Pancreas (tissue), 10 donors: ENCODE data around the gene VWDE. TPM values are rescaled to one million over a fixed set of nuclear protein-coding genes. Genes with fewer than 3 reads are reported as not detected.

ENCODE experiments used
- ATAC-seq, 4 donors: fragments of 200-7000 bp; cut with Tn5 transposase; one replicate each; pipeline versions ENCODE4 v1.8.0 to v1.9.1; 2020; ENCODE audit warnings: mild to moderate bottlenecking in 4 of 4, moderate library complexity in 4 of 4
- DNase-seq, 6 donors: peaks; one replicate each; pipeline ENCODE4 v3.0.0-alpha.2; 2020
- FAIRE-seq: peaks from 2 replicates; lab custom pipeline; 2012; peaks lifted over from hg19 to GRCh38; lab: Jason Lieb, UNC
- H3K27ac ChIP-seq, 4 donors: fragments of 200-600 bp; sonication (generic); 1 replicate in 3 of 4; 2 replicates in 1 of 4; pipeline versions ENCODE4 v1.5.0 to v1.8.0; 2020
- H3K27me3 ChIP-seq, 4 donors: fragments of 200-600 bp; one replicate each; pipeline ENCODE4 v1.8.0; 2021
- H3K36me3 ChIP-seq, 3 donors: fragments of 200-600 bp; sonication (generic) in 1 of 3; one replicate each; pipeline versions ENCODE4 v1.5.0 to v1.8.0; 2020 to 2021
- H3K4me1 ChIP-seq, 3 donors: fragments of 200-600 bp; one replicate each; pipeline ENCODE4 v1.8.0; 2021
- H3K4me3 ChIP-seq, 4 donors: fragments of 200-600 bp; sonication (generic) in 2 of 4; one replicate each; pipeline versions ENCODE4 v1.5.0 to v1.8.0; 2020 to 2021
- H3K9me3 ChIP-seq, 4 donors: fragments of 200-600 bp; one replicate each; pipeline ENCODE4 v1.8.0; 2021
- WGBS, 2 donors: extraction: QIAGEN DNeasy Blood & Tissue Kit; methylation state at CpG; one replicate each; pipeline ENCODE4 v1.1.7; 2013; 5-methylcytosine and 5-hydroxymethylcytosine counted together
- intact Hi-C, 3 donors: fragments of 100-400 bp; cut with DNase I; formaldehyde crosslinking; loops; one replicate each; pipeline versions ENCODE4 v1.11.1 to v1.14.2; 2022
- polyA plus RNA-seq, 2 donors: library from polyadenylated mRNA; stranded (reverse); fragments of 200-250 nt; gene quantifications; one replicate each; pipeline ENCODE4 v1.2.3, GENCODE V29; 2013
- total RNA-seq, 6 donors: library from RNA; stranded (reverse); fragmentation: NEBNext Ultra II Directional in 4 of 6; extraction: Animal tissue kit (Norgen Biotek cat#: 25700) in 4 of 6; gene quantifications; one replicate each; pipeline versions ENCODE4 v1.2.1 to v1.2.4, GENCODE V29; 2021 to 2023
- TF ChIP-seq, protein P1 (sequence below), 4 donors: fragments of 200-600 bp; sonication (generic) in 3 of 4; IDR thresholded peaks; one replicate each; pipeline versions ENCODE4 v1.5.0 to v1.8.0; 2021; ENCODE audit warnings: antibody characterized with exemption in 4 of 4
- donor health status: healthy with polysubstance abuse.
- donor health status: DM: no; HTN: no; CAD: no; lungs with moderate emphysema.
- donor health status: DM: no; HTN: no; CAD: no.
- donor health status: control.
- donor health status: control.
- donor health status: Bipolar disorder and iron deficiency.
- donor health status: DM: yes; HTN: yes; CAD: no.
- donor health status: DM: no; HTN: no; CAD: no.
- donor health status: DM: no; HTN: no; CAD: no.
- donor health status: DM: yes; HTN: yes; CAD: no.

VWDE gene
- total and polyA plus RNA-seq, 8 donors = 0.37 to 7.9 (median 1.2) TPM

DNA sequence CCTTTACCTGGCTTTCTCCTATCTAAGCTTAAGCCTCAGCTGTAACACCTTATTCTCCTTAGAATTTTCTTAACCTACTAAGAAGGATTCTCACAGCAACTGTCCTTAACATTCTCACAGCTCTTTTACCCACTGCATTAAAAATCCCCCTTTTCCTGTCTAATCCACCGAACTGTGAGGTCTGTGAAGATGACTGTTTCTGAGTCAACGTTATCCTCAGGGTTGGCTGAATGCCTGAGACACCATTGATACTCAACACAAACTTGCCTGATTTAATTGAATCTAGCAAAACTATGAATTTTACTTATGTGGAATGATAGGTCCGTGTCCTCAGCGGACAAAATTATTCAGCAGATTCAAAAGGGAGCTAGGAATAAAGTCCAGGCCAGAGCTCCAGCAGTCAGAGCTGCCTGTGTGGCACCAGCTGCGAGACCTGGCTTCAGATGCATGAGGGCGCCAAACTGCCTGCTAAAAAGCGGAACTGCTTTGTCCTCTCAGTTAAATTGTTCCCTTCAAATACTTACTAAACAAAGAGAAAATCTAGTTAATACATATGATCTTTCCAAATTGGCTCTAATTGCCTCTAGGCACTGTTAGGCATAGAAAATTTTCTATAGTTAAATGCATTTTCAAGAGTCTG, 33.4 kb upstream of the VWDE start:
- FAIRE-seq (no peak), DNase-seq (no peak), ATAC-seq (peak in 2 of 4 donors; percentile 44 to 65)
- TF ChIP-seq, protein P1, sequence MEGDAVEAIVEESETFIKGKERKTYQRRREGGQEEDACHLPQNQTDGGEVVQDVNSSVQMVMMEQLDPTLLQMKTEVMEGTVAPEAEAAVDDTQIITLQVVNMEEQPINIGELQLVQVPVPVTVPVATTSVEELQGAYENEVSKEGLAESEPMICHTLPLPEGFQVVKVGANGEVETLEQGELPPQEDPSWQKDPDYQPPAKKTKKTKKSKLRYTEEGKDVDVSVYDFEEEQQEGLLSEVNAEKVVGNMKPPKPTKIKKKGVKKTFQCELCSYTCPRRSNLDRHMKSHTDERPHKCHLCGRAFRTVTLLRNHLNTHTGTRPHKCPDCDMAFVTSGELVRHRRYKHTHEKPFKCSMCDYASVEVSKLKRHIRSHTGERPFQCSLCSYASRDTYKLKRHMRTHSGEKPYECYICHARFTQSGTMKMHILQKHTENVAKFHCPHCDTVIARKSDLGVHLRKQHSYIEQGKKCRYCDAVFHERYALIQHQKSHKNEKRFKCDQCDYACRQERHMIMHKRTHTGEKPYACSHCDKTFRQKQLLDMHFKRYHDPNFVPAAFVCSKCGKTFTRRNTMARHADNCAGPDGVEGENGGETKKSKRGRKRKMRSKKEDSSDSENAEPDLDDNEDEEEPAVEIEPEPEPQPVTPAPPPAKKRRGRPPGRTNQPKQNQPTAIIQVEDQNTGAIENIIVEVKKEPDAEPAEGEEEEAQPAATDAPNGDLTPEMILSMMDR (IDR thresholded peaks at IDR 0.05) = no peak
- H3K36me3 ChIP-seq = no peaks in the 10 kb centered on the region
- H3K27ac ChIP-seq = no peak overlapping the region
- H3K9me3 ChIP-seq = no peaks in the 10 kb centered on the region
- H3K27me3 ChIP-seq = no peaks in the 10 kb centered on the region
- intact Hi-C loops = no loop called here
- 50 to 51% methylated on average over 7 of the region's 7 CpGs for WGBS, 2 donors
- H3K4me3 ChIP-seq = no peak overlapping the region
- no peaks in the 10 kb centered on the region for H3K4me1 ChIP-seq

DNA sequence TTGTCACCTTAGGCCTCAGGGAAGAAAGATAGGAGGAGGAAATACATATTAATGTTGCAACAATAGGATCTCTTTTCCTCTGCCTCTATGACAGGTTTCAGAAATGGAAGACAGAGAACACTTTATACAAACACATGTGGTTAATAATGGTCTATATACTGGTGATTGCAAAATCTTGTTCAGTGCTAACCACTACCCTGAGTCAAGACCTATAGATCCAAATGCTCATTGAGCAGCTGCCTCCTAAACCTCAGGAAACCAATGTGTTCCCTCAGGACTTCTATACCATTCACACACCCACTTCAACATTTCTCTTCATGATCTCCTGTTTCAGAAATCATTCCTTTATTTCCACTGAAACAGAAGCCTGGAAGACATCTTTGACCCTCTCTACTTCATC, 32.5 kb upstream of the VWDE start:
- Histone ChIP-seq H3K9me3 (no peaks in the 10 kb centered on the region), H3K4me1 (no peaks in the 10 kb centered on the region), H3K27ac (no peak overlapping the region), H3K4me3 (no peak overlapping the region), H3K36me3 (no peaks in the 10 kb centered on the region), H3K27me3 (no peaks in the 10 kb centered on the region)
- intact Hi-C loops = no loop called here
- ATAC-seq = no peak
- TF ChIP-seq, protein P1 (IDR thresholded peaks at IDR 0.05) = no peak
- no peak for DNase-seq
- FAIRE-seq = no peak

DNA sequence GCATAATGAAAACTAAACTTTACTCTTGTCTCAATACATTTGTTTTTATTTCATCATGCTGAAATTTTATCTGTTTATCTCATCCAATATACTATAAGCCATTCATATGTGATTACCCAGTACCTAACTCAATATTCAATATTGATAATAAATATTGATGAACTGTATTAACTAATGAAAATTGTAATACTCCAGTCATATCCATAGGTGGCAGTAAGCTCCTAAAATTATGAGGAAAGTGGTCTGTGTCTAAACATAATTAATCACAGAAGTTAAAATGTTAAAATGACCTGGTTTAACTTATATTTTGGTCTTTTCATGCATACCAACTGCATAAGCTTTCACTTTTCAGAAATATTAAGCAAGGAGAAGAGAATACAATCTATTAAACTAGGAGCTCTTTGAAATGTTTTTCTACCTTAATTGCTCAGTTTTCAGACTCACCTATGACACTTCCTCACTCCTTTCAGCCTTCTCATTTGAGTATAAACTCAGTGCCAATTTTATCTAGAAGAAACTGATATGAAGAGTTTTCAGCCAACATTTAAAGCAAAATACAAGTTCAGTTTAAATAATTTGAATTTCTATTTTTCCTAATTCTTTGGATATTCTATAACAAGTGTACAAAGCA, 30.5 kb upstream of the VWDE start:
- H3K4me3 ChIP-seq = no peak overlapping the region
- FAIRE-seq (no peak), DNase-seq (no peak), ATAC-seq (no peak)
- no peaks in the 10 kb centered on the region for H3K27me3 ChIP-seq
- H3K9me3 ChIP-seq = no peaks in the 10 kb centered on the region
- intact Hi-C loops = no loop called here
- H3K4me1 ChIP-seq = no peaks in the 10 kb centered on the region
- TF ChIP-seq, protein P1 (IDR thresholded peaks at IDR 0.05) = peak in 1 of 4 donors; percentile 18
- H3K36me3 ChIP-seq = no peaks in the 10 kb centered on the region
- no peak overlapping the region for H3K27ac ChIP-seq

DNA sequence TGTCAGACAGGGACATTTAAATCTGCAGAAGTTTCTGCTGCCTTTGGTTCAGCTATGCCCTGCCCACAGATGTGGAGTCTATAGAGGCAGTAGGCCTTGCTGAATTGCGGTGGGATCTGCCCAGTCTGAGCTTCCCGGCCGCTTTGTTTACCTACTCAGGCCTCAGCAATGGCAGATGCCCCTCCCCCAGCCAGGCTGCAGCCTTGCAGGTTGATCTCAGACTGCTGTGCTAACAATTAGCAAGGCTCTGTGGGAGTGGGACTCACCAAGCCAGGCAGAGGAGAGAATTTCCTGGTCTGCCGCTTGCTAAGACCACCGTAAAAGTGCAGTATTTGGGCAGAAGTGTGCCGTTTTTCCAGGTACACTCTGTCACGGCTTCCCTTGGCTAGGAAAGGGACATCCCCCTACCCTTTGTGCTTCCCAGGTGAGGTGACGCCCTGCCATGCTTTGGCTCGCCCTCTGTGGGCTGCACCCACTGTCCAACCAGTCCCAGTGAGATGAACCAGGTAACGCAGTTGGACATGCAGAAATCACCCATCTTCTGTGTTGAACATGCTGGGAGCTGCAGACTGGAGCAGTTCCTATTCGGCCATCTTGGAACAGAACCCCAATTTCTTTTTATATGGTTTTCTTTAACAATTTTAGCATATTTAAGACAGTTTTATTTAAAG, 28.4 kb upstream of the VWDE start:
- Histone ChIP-seq H3K36me3 (no peaks in the 10 kb centered on the region), H3K4me1 (no peaks in the 10 kb centered on the region), H3K9me3 (no peaks in the 10 kb centered on the region), H3K4me3 (no peak overlapping the region), H3K27ac (no peak overlapping the region), H3K27me3 (no peaks in the 10 kb centered on the region)
- TF ChIP-seq, protein P1 (IDR thresholded peaks at IDR 0.05) = no peak
- intact Hi-C loops = no loop called here
- ATAC-seq (no peak), FAIRE-seq (no peak), DNase-seq (peak in 3 of 6 donors; percentile 9 to 29 (median 21))
- WGBS, 2 donors = 48 to 58% methylated on average over 11 of the region's 11 CpGs

DNA sequence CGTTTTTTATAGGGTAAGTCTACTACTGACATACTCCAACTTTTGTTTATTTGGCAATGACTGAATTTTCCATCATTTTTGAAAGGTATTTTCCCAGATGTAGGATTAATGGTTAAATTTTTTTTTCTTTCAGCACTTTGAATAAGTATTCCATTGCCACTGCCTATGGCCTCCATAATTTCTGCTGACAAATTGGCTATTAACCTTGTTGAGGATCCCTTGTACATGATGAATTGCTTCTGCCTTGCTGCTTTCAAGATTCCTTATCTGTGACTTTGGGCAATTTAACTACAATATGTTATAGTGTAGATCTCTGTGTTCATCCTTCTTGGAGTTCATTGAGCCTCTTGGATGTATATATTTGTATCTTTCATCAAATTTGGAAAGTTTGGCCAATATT, 21.6 kb upstream of the VWDE start:
- FAIRE-seq (no peak), DNase-seq (no peak), ATAC-seq (no peak)
- WGBS, 2 donors = 47 to 54% methylated on average over 1 of the region's 1 CpG
- Histone ChIP-seq H3K27me3 (no peaks in the 10 kb centered on the region), H3K9me3 (no peaks in the 10 kb centered on the region), H3K36me3 (no peaks in the 10 kb centered on the region), H3K4me3 (no peak overlapping the region), H3K27ac (no peak overlapping the region), H3K4me1 (no peaks in the 10 kb centered on the region)
- intact Hi-C loops = no loop called here
- TF ChIP-seq, protein P1 (IDR thresholded peaks at IDR 0.05) = no peak
